Fibroblast of skin of left biceps (primary cell): ENCODE data around the gene PLEKHA4.
"Not testable (repeated sequence)": the region's sequence is repeated elsewhere in the genome, so short reads cannot be mapped to it uniquely, and the experiment has no call there.

Experiments used
- DNase-seq, 2 experiments: peaks; one replicate each; pipeline ENCODE4 v3.0.0-alpha.2; 2013; ENCODE audit warnings: low read depth in 2 of 2

The PLEKHA4 gene, protein sequence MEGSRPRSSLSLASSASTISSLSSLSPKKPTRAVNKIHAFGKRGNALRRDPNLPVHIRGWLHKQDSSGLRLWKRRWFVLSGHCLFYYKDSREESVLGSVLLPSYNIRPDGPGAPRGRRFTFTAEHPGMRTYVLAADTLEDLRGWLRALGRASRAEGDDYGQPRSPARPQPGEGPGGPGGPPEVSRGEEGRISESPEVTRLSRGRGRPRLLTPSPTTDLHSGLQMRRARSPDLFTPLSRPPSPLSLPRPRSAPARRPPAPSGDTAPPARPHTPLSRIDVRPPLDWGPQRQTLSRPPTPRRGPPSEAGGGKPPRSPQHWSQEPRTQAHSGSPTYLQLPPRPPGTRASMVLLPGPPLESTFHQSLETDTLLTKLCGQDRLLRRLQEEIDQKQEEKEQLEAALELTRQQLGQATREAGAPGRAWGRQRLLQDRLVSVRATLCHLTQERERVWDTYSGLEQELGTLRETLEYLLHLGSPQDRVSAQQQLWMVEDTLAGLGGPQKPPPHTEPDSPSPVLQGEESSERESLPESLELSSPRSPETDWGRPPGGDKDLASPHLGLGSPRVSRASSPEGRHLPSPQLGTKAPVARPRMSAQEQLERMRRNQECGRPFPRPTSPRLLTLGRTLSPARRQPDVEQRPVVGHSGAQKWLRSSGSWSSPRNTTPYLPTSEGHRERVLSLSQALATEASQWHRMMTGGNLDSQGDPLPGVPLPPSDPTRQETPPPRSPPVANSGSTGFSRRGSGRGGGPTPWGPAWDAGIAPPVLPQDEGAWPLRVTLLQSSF

GRCh38 chr19:48868114-48868886, at the start of gene PLEKHA4:
PLEKHA4 (minus strand) TSS chr19:48868617; CDS start chr19:48867620, 997 bp downstream.
- DNase-seq: no peak

DNA sequence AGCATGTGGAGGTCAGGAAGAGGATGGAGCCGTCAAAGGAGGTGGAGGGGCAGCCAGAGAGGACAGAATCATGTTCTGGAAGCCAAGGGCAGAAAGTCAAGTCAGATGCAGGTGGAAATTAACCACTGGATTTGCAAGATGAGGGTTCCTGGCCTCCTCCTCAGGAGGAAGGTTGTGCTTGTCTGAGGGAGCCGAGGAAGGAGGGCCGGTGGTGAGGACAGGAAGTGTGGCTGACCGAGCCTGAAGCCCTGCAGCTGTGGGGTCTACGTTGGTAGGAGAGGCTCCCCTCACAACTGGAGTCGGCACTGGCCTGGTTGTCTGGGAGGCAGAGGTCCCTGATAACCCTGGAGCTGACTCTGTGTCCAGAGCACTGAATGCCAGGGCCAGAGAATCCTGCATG, 49.7 kb upstream of the PLEKHA4 start:
- DNase-seq: no peak

GRCh38 chr19:48915757-48916156, 47.3 kb upstream of the PLEKHA4 start:
- DNase-seq: no peak

GRCh38 chr19:48914181-48914580, 45.8 kb upstream of the PLEKHA4 start:
- no peak for DNase-seq

DNA sequence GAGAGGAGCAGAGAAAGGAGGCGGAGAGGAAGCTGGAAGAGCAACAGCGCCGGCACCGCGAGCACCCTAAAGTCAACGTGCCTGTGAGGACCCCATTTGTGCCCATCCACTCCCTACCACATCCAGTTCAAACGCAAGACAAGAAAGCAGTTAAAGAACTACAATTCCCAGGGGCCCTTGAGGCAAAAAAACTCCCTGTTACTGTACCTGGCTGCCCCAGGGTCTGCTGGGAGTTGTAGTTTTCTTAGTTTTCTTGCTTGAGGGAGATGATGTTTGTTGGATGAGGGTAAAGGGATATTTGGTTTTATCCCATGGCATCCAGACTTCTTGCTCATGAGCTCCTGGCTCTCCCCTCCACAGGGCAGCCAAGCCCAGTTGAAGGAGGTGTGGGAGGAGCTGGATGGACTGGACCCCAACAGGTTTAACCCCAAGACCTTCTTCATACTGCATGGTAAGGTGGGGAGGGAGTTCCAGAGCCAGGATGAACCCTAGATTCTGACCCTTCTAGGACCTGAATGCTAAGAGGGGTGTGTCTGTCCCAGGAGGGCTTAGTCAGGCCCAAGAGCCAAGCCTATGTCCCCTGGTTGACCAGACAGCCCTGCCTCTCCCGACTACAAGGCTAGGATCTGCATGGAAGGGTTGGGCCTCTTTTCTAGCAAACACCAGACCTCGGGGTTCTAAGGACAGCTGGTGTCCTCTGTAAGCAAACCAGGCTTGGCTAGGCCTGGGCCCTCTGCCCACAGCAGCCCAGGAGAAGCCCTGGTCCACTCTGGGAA, 44.9 kb upstream of the PLEKHA4 start:
- no peak for DNase-seq

- DNase-seq: no peak
These were observed 42.4 kb upstream of the PLEKHA4 start for GRCh38 chr19:48910803-48911202.

DNA sequence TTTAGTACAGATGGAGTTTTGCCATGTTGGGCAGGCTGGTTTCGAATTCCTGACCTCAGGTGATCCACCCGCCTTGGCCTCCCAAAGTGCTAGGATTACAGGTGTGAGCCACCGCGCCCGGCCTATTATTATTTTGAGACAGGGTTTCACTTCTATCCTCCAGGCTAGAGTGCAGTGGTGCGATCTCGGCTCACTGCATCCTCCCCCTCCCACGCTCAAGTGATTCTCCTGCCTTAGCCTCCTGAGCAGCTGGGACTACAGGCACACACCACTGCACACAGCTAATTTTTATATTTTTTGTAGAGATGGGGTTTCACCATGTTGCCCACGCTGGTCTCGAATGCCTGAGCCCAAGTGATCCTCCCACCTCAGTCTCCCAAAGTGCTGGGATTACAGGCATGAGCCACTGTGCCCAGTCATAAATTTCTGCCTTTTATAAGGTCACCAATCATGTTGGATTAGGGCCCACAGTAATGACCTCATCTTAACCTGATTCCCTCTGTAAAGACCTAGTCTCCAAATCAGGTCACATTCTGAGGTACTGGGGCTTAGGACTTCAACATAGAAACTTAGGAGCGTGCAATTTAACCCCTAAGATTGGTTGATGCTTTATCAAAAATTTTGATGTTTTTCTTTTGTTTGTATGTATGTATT, 41.1 kb upstream of the PLEKHA4 start:
- DNase-seq: not testable (repeated sequence)

- no peak for DNase-seq
These were observed 39.3 kb upstream of the PLEKHA4 start for GRCh38 chr19:48907671-48908070.

DNA sequence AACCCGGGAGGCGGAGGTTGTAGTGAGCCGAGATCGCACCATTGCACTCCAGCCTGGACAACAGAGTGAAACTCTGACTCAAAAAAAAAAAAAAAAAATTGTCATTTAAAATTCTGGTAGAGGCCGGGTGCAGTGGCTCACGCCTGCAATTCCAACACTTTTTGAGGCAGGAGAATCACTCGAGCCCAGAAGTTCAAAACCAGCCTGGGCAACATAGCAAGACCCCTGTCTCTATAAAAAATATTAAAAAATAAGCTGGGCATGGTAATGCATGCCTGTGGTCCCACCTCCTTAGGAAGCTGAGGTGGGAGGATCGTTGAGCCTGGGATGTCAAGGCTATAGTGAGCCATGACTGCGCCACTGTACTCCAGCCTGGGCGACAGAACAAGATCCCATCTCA, 37.9 kb upstream of the PLEKHA4 start:
- DNase-seq: no peak

GRCh38 chr19:48905664-48906063, 37.2 kb upstream of the PLEKHA4 start:
- no peak for DNase-seq

DNA sequence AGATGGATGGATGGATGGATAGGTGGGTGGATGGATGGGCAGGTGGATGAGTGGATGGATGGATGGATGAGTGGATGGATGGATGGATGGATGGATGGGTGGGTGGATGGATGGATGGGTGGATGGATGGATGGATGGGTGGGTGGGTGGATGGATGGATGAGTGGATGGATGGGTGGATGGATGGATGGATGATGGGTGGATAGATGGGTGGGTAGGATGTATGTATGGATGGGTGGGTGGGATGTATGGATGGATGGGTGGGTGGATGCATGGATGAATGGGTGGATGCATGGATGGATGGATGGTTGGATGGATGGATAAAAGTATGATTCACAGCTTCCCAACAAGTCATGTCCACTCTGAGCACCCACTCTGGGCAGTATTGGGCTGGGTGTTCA, 35.4 kb upstream of the PLEKHA4 start:
- not testable (repeated sequence) for DNase-seq

GRCh38 chr19:48902291-48902690, 33.9 kb upstream of the PLEKHA4 start:
- not testable (repeated sequence) for DNase-seq

- no peak for DNase-seq
These were observed 32.3 kb upstream of the PLEKHA4 start for GRCh38 chr19:48900477-48901406.

- peak; percentile 98 for DNase-seq
These were observed 31.5 kb upstream of the PLEKHA4 start, which contains the start of gene NUCB1 for GRCh38 chr19:48899781-48900476. NUCB1 (plus strand) TSS chr19:48900312; CDS start chr19:48900797, 485 bp downstream.

DNA sequence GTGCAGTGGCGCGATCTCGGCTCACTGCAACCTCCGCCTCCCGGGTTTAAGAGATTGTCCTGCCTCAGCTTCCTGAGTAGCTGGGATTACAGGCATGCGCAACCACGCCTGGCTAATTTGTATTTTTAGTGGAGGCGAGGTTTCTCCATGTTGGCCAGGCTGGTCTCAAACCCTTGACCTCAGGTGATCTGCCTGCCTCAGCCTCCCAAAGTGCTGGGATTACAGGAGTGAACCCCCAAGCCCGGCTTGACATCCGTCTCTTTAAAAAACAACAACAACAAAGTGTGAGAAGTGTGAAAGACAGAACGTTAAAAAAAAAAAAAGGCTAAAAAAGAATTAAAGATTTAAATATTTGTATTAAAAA, 31.0 kb upstream of the PLEKHA4 start:
- DNase-seq: not testable (repeated sequence)

DNA sequence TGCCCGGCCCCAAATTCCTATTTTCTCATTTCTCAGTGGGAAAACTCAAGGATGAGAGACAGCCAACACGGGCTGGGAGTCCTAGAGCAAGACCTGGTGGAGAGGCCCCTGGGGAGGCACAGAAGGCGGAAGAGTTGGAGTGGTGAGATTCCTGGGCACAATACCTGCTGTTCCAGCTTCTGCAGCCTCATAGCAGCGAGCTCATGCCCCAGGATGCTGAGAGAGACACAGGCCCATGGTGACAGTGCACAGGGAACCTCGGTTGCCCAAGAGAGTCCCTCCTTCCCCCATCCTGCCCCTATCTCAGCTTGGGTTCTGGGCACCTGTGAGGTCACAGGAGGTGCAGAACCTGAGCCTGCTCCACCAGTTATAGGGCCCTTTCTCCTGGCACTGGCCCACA, 28.8 kb upstream of the PLEKHA4 start:
- DNase-seq: no peak

- no peak for DNase-seq
These were observed 27.8 kb upstream of the PLEKHA4 start for GRCh38 chr19:48896191-48896720.

DNA sequence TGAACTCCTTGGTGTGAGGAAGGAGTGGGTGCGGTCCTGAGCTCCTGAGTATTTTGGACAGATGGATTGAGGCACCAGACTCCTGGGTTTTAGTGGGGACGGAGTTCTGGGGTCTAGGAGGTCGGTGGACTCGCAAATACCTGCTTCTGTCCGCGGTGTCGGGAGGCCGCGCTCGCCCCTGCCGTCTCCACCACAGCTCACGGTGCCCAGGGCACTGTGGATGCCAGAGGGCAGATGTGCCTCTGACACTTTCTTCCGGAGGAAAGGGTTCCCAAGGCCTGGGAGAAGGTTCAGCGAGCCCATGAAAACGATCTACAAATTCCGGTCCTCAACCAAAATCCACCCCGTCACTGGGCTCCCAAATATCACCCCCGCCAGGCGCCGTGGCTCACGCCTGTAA, 26.8 kb upstream of the PLEKHA4 start:
- DNase-seq: no peak

GRCh38 chr19:48890551-48890950, 22.1 kb upstream of the PLEKHA4 start:
- no peak for DNase-seq
